Jurkat, Clone E6-1 (cell line): Measurements from ENCODE around the gene CNTNAP4.

Experiments used
- DNase-seq: peaks from one replicate; pipeline ENCODE4 v3.0.0-alpha.2; 2011; ENCODE audit warnings: low read depth, low spot score
- H3K4me3 ChIP-seq: 2 replicates; pipeline ENCODE4 v1.5.1; 2011; ENCODE audit warnings: mild to moderate bottlenecking, low read length, control low read depth, moderate library complexity

Gene CNTNAP4

DNA sequence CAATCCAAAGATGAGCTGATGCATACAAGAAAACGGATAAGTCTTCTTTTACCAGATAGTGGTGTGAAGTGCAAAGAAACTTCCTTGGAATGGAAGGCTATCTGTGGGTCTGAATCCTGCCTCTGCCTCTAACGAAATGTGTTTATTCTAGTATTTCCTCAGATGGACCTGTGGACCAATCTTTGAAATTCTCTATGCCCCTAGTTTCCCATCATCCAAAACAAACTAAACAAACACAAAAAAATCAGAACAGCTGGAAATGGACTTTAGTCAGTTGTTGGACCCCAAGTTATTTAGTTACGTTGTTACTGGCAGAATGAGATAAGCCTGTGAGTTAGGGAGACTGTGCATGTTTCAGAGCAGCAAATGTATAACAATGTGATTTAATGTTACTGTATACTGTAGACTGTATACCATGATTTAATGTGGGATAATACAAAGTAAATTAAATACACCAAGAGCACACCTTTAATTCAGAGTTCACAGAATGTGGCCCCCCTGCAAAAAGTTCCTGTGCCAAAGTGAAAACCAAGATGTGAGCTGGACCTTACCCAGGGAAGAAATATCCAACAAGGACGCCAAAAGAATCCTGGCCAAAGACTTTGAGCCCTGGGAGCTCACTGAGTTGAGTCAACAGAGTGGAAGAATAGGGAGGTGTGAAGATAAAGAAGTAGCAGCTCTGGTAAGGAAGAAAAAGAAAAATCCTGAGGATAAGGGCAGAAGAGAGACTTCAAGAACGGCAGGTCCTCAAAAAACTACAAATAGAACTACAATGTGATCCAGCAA lies 255.2 kb downstream of the CNTNAP4 start:
- no peak overlapping the region for H3K4me3 ChIP-seq
- DNase-seq: no peak

DNA sequence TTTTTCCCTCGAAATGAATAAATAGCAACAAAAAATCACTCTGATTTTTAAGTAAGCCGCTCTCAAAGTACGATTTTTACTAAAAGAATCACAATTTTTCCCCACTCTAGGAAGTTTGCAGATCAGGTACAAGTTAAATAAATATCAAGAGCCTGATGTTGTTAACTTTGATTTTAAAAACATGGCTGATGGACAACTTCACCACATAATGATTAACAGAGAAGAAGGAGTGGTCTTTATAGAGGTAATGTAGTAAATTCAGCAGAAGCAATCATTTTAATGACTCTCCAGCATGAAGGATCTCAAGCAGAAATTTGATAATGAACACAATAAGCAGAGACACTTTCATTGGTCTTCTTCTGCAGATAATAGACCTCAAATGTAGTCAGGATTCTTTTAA lies 262.4 kb downstream of the CNTNAP4 start:
- DNase-seq: no peak
- no peak overlapping the region for H3K4me3 ChIP-seq

DNA sequence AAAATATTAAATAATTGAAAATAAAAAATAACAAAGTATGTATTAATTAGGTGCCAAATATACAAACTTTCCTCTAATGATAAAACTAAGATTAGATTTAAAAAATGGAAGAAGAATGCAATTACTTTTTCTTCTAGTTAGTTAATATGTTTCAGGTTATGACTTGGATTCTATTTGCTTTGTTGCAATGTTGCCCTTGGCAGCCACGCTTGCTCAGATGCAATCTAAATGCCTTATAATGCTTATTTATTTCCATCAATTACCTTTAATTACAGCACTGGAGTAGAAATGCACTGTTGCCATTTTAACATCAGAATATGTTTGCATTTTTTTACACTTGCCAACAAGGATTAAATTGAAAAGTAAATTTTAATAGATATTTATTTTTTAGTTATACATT lies 263.9 kb downstream of the CNTNAP4 start:
- DNase-seq: no peak
- no peak overlapping the region for H3K4me3 ChIP-seq

DNA sequence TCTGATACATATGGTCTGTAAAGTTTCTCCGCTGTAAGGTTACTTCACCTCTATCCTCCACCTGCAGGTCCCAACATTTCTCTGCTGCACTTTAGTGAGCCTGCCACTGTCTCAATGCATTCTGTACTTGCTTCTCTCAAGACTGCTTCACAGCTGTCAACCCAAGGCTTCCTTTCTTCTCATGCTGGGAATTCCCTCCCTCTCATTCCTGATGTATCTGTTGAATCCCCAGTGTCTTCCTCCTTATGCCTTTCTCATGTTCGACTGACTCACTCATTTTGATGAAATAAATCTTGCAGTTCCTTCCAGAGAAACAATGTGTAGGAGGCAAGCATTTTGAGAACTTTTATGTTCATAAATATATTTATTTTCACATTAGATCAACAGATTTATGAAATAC lies 288.3 kb downstream of the CNTNAP4 start:
- no peak for DNase-seq
- no peak overlapping the region for H3K4me3 ChIP-seq

DNA sequence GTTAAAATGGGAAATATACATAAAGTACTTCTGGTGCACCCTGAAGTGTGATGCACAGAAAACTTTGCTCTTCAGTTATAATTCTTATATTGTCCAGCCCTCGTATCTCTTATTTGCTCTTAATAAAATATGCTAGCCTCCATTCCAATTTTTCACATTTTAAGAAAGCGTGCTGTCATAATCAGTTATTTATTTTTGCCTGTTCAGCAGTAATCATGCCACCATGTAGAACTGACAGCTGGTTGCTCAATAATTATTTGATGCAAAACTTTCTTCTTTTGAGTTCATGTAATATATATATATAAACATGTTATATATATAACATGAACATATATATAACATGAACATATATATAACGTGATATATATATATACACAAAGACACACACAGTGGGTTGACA lies 294.6 kb downstream of the CNTNAP4 start:
- H3K4me3 ChIP-seq: no peak overlapping the region
- DNase-seq: no peak

DNA sequence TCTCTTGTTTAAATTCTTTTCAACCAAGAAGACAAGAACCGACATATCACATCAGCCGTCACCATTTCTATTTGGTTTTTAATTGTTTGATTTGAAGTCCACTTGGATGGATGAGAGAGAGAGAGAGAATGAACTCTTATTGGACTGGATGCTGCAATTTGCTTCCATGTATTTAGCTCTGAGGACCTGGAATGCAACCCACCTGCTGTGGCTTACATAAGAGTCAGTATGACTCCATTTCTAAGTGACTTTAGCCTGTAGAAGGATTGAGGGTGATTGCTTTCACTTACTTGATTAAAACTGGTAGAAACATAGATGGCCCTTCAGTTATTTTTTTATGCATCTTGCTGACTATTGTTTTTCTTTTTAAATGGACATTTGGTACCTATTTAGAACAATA lies 296.1 kb downstream of the CNTNAP4 start:
- H3K4me3 ChIP-seq: no peak overlapping the region
- DNase-seq: no peak

DNA sequence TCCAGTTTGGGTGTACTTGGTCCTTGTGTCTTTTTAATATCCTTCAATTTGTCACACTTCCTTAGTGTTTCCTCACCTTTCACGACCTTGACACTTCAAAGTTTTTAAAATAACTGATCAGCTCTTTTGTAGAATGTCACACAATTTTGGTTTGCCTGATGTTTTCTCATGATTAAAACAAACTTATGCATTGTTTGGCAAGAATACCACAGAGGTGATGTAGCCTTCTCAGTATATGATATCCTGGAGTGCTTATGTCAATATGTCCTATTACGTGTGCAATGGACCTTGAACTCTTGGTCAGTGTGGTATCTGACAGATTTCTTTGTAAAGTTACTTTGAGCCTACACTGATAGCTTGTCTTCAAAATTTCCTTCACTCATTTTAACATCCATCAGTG lies 297.4 kb downstream of the CNTNAP4 start:
- no peak for DNase-seq
- no peak overlapping the region for H3K4me3 ChIP-seq

DNA sequence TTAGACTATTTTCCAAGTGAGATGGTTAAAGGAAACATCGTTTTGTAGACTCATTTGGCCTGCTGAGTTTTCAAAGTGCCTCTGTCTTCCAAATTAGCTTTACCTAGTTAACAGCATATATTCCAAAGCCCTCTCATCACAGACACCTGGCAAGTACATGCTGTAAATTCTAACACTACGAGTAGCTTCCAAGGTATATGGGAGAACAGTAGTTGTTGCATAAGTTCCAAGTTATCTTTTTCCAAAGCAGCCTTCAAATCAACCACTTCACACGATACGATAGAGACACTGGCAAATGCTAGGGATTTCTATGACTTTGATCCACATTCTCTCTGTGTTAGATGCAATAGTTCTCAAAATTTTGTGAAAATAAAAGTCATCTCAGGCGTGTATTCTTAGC lies 299.3 kb downstream of the CNTNAP4 start:
- DNase-seq: no peak
- no peak overlapping the region for H3K4me3 ChIP-seq

DNA sequence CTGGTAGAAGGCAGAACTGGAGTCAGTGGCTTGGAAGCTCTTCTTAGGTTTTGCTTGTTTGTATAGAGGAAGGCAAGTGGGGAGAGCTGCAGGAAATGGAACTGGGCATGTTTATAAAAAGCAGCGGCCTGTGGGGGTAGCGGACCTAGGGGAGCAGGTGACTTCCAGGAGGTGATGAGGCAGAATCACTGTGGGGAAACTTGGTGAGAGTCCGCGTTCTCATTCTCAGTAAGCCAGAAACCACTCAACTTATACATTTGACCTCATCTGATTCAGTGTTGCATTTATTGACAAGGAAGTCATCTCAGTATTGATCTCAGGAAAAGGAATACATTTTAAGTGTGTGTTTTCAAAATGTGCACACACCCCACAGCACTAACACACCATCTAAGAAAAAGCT lies 299.8 kb downstream of the CNTNAP4 start:
- DNase-seq: no peak
- H3K4me3 ChIP-seq: no peak overlapping the region

DNA sequence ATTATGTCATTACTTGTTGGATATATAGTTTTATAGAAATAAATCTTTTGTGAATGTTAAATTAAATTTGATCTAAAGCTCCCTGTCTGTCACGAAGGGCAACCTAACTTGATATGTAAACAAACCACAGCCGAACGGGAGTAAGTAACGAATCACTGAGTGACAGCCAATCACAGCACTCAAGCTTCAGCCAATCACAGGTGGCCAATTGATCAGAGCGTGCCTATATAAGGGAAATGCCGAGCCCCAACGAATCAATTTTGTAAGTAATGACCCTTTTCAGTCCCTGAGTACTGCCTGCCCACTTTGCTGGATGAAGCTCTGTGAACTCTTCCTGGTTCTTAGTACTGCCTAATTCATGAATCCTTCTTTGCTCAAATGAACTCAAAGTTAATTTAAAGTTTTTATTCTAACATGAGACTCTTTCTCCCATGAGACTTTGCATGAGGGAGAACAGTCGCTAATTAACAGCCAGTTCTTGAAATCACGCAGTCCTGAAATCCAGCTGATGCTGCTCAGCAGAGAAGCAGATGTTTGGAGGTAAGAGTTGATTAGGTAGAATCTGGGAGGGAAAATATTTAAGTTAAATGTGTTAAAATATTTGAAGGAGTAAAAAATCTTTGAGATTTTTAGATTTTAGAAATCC lies 302.2 kb downstream of the CNTNAP4 start:
- H3K4me3 ChIP-seq: no peak overlapping the region
- no peak for DNase-seq

DNA sequence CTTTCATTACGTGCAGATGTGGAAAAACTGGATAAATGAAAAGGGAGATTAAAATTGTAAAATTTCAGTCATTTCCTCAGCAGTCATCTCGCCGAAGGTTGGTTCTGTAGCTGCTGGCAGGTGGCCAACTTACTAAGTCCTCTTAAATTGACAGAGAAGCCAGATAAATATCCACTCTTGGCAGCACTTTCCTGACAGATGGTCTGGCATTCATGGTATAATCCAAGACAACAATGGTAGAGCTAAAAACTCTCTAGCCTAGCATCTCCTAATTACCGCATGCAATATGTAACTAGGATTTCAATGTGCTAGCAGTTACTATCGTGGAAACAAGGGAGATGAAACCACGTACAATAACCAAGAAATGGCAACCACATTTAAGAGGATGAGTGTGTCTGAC lies 306.3 kb downstream of the CNTNAP4 start:
- H3K4me3 ChIP-seq: no peak overlapping the region
- DNase-seq: no peak

DNA sequence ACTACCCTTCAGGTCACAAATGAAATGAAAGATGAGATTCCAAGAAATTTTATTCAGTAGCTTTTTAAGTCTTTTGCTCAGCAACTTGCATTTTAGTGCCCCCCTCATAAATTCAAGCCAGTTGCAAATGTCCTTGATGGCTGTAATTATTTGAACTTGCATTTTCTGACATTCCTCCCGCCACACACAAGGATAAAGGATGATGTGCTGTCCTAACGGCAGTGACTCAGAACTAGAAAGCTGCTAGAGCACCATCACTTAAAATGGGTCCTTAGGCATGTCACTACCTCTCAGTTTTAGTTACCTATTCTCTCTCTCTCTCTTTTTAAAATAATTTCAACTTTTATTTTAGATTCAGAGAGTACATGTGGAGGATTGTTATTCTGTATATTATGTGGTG lies 306.7 kb downstream of the CNTNAP4 start:
- H3K4me3 ChIP-seq: no peak overlapping the region
- no peak for DNase-seq

DNA sequence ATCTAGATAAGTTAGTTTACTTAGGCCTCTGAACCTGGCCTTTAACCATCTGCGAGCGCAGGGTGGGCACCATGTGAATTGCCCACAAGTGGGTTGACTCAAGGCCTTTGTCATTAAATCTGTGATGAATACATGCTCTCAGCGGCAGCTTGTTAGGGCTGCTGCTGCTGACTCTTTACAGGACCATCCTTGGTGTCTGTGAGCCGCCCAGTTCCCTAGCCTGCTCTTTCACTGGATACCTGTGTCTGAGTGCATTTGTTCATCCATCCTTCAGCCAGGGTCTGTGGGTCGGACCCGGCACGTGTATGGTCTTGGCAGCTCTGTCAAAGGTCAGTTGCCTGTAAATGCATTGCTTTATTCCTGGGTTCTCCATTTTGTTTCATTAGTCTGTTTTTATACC lies 321.3 kb downstream of the CNTNAP4 start:
- H3K4me3 ChIP-seq: no peak overlapping the region
- DNase-seq: no peak

DNA sequence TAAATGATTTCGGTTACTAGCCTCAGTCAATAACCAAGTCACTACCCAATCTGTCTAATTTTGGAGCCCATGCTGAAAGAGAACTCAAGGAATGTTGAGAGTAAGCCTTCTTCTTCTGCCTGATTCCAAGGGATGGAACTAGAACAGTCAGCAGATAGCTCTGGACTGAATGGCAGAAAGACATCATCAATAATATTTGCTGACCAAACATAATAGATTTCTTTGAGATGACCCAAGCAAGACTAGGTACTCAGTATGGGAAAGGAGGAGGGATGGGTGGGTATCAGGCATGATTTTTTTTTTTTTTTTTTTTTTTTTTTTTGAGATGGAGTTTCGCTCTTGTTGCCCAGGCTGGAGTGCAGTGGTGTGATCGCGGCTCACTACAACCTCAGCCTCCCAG lies 330.1 kb downstream of the CNTNAP4 start:
- H3K4me3 ChIP-seq: no peak overlapping the region
- DNase-seq: no peak
